GM18870 (cell line): ENCODE data around the gene NOLC1.

ENCODE experiments used
- ATAC-seq: cut with Tn5 transposase; IDR thresholded peaks from one replicate; pipeline ENCODE4 v1.9.1; 2021; ENCODE audit warnings: moderate library complexity; ENCODE audit not compliant: unreplicated experiment

The NOLC1 gene

DNA sequence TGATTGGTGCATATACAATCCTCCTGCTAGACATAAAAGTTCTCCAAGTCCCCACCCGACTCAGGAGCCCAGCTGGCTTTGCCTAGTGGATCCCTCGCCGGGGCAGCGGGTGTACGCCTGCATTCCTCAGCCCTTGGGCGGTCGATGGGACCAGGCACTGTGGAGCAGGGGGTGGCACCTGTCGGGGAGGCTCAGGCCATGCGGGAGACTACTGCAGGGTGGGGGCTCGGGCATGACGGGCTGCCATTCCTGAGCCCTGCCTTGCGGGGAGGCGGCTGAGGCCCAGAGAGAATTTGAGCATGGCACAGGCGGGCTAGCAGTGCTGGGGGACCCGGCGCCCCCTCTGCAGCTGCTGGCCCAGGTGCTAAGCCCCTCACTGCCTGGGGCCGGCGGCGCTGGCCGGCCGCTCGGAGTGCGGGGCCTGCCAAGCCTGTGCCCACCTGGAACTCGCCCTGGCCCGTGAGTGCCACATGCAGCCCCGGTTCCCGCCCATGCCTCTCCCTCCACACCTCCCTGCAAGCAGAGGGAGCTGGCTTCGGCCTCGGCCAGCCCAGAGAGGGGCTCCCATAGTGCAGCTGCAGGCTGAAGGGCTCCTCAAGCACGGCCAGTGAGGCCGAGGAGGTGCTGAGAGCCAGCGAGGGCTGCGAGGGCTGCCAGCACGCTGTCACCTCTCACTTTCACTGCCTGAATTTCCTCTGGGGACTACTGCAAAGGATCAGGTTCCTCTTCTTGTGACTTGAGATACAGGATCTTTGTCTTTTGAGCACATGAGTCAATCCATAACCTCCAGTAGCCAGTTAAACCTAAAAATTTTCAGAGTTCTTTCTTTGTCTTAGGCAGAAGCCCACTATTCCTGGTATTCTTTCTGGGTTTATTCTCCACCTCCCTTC, 48.8 kb downstream of the NOLC1 start:
- no peak for ATAC-seq

DNA sequence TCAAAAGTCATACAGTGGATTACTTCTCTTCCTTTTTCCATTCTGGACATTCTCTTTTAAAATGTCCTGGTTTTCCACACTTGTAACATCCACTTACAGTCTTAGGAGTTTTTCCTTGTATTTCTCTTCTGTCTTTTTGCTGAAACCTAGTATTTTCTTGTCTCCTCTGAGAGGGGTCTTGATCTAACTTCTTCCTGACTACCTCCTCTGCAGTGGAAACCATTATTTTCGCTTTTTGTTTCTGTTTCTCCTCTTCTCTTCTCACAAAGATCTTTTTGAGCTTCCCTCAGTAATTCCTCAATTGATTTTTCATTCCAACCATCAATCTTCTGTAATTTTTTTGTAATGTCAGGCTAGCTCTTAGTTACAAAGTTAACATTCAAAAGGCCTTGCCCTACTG, 50.2 kb downstream of the NOLC1 start:
- ATAC-seq = no peak

DNA sequence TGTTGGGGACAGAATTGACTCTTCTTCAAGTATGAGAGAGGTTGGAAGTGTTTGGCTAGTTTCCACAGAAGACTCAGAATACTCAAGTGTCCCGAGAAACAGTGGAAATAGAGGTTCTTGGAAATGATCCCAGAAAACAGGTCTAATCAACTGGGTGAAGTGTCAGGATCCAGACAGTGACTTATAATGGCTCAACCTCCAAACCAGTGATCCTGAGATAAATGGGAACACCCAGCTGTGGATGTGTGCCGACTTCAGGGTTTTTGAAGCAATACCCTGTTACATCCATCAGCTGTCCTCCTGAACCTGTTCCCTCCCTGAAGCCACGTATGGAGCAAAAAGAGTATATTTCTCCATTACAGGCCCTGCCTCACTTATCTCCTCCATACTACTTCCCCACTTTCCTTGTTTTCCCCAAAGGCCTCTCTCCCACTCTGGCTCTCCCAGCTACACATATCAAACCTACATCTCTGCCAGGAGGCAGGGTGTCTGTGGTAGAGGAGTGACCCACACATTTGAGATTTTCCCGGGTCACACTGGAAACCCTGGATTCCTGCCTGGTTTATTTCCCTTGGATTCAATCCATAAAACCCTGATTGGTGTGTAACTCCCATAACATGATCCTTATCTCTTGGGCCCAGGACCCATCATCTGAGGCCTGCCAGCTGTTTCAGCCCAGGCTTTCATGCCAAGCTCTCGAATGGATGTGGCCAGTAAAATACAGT, 56.3 kb downstream of the NOLC1 start:
- no peak for ATAC-seq

DNA sequence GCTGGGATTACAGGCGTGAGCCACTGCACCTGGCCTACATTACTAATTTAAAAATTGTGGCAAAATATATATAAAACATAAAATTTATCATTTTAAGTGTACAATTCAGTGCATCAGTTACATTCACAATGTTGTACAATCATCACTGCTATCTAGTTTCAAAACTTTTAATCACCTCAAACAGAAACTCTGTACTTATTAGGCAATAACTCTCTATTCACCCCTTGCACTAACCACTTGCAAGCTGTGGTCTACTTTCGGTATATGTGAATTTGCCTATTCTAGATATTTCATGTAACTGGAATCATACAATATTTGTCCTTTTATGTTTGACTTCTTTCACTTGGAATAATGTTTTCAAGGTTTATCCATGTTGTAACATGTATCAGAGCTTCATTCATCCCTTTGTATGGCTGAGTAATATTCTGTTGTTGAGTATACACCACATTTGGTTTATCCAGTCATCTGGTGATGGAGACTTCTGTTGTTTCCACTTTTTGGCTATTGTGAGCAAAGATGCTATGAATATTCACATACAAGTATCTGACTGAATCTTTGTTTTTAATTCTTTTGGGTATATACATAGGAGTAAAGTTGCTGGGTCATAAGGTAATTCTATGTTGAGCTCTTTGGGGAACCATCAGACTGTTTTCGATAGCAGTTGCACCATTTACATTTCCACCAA, 59.6 kb downstream of the NOLC1 start:
- no peak for ATAC-seq
